GM12892 (cell line): ENCODE data around the gene SLC39A3.

ENCODE experiments used
- DNase-seq: peaks from one replicate; pipeline ENCODE4 v3.0.0; 2011; ENCODE audit not compliant: insufficient read length
- FAIRE-seq: peaks from 2 replicates; lab custom pipeline; 2011; peaks lifted over from hg19 to GRCh38; lab: Jason Lieb, UNC
- POLR2A ChIP-seq: IDR thresholded peaks from 2 replicates; pipeline ENCODE4 v1.6.1; 2011; ENCODE audit warnings: low read depth, low read length, control low read depth
- POLR2AphosphoS5 ChIP-seq: IDR thresholded peaks from 2 replicates; pipeline ENCODE4 v1.6.1; 2011; ENCODE audit warnings: low read depth, low read length, control low read depth
- TAF1 ChIP-seq: IDR thresholded peaks from 2 replicates; pipeline ENCODE4 v1.6.1; 2011; ENCODE audit warnings: low read depth, mild to moderate bottlenecking, control low read depth, low read length, borderline replicate concordance

The SLC39A3 gene

GRCh38 chr19:2701361-2702169 lies 38.3 kb downstream of the SLC39A3 start:
- no peak for FAIRE-seq
- DNase-seq, result no peak
- TF ChIP-seq POLR2AphosphoS5 (no peak), POLR2A (no peak), TAF1 (no peak)

GRCh38 chr19:2700660-2701360 lies 39.0 kb downstream of the SLC39A3 start:
- no peak for TF ChIP-seq POLR2A
- TF ChIP-seq POLR2AphosphoS5, result no peak
- no peak for TF ChIP-seq TAF1
- DNase-seq (no peak), FAIRE-seq (no peak)

GRCh38 chr19:2699413-2700140 lies 40.2 kb downstream of the SLC39A3 start:
- FAIRE-seq (peak; percentile 69), DNase-seq (no peak)
- no peak for TF ChIP-seq POLR2A
- no peak for TF ChIP-seq TAF1

- TF ChIP-seq POLR2A (no peak), TAF1 (no peak)
- DNase-seq, result no peak
- FAIRE-seq, result no peak
These were observed 45.6 kb downstream of the SLC39A3 start for GRCh38 chr19:2694196-2694595.

- FAIRE-seq (no peak), DNase-seq (no peak)
- no peak for TF ChIP-seq POLR2A
- TF ChIP-seq TAF1, result no peak
- TF ChIP-seq POLR2AphosphoS5, result no peak
These were observed 46.2 kb downstream of the SLC39A3 start for GRCh38 chr19:2693492-2694160.

GRCh38 chr19:2691951-2692350 lies 47.9 kb downstream of the SLC39A3 start:
- FAIRE-seq, result no peak
- DNase-seq, result no peak
- TF ChIP-seq POLR2AphosphoS5 (no peak), TAF1 (no peak), POLR2A (no peak)

GRCh38 chr19:2690856-2691255 lies 49.0 kb downstream of the SLC39A3 start:
- DNase-seq (no peak), FAIRE-seq (no peak)
- no peak for TF ChIP-seq TAF1
- no peak for TF ChIP-seq POLR2AphosphoS5
- no peak for TF ChIP-seq POLR2A

- FAIRE-seq (no peak), DNase-seq (no peak)
- TF ChIP-seq TAF1, result no peak
- TF ChIP-seq POLR2A, result no peak
- TF ChIP-seq POLR2AphosphoS5, result no peak
These were observed 53.5 kb downstream of the SLC39A3 start for GRCh38 chr19:2686360-2686759.

- no peak for FAIRE-seq
- DNase-seq, result no peak
- TF ChIP-seq POLR2A (no peak), POLR2AphosphoS5 (no peak), TAF1 (no peak)
These were observed 54.6 kb downstream of the SLC39A3 start for GRCh38 chr19:2685204-2685704.

- TF ChIP-seq POLR2A (no peak), POLR2AphosphoS5 (no peak), TAF1 (no peak)
- DNase-seq (no peak), FAIRE-seq (no peak)
These were observed 56.3 kb downstream of the SLC39A3 start for GRCh38 chr19:2683430-2684003.
